HG03460 (cell line): Measurements from ENCODE around the gene STK11IP.

Source experiments
- ATAC-seq: cut with Tn5 transposase; IDR thresholded peaks from one replicate; pipeline ENCODE4 v1.9.1; 2021; ENCODE audit not compliant: unreplicated experiment

The STK11IP gene

GRCh38 chr2:219576505-219577388, 20.9 kb upstream of the STK11IP start:
- no peak for ATAC-seq

GRCh38 chr2:219578811-219579613, 18.6 kb upstream of the STK11IP start:
- ATAC-seq, result no peak

- ATAC-seq, result no peak
Measured at GRCh38 chr2:219581346-219581745, 16.3 kb upstream of the STK11IP start.

DNA sequence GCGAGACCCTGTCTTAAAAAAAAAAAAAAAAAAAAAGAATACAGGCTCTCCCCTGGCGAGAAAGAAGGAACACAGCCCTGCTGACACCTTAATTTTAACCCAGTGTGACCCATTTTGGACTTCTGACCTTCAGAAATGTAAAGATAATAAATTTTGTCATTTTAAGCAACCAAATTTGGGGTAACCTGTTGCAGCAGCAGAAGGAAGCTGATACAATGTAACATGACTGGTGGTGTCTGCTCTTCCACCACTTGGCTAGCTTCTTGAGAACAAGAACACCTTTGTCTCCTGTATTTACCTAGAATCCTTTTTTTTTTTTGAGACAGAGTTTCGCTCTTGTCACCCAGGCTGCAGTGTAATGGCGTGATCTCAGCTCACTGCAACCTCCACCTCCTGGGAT, 6.6 kb upstream of the STK11IP start:
- ATAC-seq, result no peak

DNA sequence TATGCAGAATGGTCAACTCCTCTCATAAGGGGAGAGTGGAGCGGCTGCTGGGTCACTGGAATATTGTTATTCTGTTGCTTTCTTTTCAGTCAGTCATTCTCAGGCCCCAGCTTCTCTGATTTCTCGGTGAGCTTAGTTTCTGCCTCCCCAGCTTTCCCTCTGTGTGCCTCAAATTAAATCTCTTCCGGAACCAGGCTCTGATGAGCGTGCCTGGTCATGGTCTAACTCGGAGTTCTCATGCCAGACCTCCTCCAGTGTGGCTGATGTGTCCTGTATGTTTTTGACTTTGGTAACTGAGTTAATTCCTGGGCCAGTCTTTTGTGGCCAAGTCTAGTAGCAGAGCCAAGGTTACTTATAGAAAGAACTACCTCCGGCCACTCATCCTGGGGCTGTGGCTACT, 4.9 kb upstream of the STK11IP start:
- no peak for ATAC-seq

GRCh38 chr2:219593154-219593553, 4.5 kb upstream of the STK11IP start:
- no peak for ATAC-seq

DNA sequence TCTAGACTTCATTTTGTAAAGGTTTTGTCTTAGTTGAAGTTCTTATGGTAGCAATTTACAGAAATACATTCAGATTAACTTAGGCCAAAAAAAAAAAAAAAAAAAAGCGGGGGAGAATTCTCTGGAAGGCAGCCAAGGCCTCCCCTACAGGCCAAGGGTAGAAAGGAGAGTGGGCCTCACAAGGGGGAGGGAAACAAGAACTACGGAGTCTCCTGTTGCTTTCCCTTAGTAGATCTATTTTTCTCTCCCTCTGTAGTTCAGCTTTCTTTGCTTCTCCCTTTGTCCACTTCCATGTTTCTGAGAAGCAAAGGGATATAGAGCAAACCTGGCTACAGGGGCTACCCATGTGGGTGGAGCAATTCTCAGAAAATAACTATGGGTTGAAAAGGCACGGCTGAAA, 2.4 kb upstream of the STK11IP start:
- no peak for ATAC-seq

DNA sequence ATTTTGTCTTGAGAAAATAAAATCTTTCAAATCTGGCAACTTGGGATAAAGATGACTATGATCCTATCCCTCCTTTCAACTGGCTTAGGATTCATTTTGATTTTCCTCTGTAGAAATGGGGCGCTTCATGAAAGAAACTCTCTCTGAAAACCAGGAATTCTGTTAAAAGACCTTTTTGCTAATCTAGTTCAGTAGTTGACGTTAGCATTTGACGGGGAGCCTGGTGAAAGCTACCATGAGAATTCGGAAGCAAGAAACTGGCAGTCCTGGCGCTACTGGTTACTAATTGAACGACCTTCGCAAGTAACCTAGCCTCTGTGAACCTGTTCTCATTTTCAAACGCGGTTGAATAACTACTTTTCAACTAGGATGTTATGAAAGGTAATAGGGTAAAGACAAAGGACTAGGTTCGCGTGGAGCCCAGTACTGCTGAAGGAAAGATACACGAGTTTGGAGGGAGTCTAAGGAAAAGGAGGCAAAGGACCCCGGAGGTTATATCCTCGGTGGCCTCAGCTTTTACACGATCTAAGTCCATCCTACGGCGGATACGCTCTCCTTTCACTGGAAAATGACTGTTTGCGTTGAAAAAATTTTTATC, 604 bp upstream of the STK11IP start:
- peak; percentile 1 for ATAC-seq

DNA sequence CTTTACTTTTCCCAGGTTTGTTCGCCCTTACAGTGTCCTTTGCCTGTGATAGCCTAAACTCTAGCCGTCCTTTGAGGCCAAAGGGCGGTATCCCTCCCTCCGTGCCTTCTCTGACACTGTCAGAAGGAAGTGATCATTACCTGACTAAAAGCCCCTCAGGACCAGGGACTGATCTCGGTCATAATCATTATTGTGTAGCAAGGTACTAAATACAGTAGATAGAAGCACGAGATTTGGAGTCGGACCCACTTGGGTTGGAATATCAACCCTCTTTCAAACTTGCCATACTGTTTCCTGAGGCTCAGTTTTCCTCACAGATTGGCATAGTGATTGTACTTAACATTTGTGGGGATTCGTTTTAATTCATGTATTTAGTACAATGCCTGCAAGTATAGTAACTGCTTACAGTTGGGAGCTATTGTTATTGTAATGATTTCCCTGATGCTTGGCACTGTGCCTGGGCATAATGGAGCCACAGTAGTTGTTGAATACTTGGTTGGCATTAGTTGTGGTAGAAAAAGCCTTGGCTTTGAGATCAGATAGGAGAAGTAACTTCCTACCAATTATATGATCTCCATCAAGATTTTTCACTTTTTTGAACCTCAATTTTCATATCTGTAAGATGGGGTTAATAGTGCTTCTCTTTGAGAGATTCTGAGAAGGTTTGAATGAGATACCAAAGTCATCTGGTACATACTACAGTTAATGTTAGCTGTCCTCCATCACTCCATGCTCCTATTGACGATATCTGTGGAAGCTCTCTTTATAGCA, 836 bp downstream of the STK11IP start:
- no peak for ATAC-seq

DNA sequence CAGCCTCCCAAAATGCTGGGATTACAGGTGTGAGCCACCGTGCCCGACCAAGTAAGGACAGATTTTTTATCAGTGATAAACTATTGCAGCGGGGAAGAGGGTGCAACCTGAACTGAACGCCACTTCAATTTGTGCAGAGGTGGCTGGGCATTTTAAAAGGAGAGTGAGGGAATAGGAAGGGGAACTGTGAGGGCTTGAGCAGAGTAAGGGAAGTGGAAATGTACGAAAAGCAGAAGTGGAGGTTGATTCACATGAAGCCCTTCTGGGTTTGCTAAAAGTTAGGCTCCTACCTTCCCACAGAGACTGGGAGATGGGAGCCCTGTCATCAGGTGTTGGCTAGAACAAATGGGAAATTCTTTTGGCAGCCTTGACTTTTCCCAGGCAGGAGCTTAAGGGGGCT, 6.1 kb downstream of the STK11IP start:
- ATAC-seq, result no peak

DNA sequence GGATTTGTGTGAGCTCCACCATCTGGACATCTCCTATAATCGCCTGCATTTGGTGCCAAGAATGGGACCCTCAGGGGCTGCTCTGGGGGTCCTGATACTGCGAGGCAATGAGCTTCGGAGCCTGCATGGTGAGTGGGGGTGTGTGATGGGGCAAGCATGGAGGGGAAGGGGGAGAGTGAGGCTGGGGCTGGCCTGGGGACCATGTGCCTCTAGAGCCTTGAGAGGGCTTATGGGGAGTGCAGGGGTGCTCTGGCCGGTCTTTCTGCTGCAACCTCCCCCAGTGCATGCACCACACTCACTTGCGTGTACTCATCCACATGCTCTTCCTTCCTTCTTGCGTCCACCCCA, 7.9 kb downstream of the STK11IP start:
- no peak for ATAC-seq

DNA sequence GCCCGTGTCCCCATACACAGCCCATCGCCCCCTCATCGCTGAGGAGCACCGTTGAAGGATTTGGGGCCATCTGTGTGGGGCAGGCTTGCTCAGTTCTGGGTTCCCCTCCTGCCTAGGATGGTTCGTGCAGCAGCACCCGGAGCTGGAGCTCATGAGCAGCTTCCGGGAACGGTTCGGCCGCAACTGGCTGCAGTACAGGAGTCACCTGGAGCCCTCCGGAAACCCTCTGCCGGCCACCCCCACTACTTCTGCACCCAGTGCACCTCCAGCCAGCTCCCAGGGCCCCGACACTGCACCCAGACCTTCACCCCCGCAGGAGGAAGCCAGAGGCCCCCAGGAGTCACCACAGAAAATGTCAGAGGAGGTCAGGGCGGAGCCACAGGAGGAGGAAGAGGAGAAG, 10.3 kb downstream of the STK11IP start:
- ATAC-seq, result no peak

DNA sequence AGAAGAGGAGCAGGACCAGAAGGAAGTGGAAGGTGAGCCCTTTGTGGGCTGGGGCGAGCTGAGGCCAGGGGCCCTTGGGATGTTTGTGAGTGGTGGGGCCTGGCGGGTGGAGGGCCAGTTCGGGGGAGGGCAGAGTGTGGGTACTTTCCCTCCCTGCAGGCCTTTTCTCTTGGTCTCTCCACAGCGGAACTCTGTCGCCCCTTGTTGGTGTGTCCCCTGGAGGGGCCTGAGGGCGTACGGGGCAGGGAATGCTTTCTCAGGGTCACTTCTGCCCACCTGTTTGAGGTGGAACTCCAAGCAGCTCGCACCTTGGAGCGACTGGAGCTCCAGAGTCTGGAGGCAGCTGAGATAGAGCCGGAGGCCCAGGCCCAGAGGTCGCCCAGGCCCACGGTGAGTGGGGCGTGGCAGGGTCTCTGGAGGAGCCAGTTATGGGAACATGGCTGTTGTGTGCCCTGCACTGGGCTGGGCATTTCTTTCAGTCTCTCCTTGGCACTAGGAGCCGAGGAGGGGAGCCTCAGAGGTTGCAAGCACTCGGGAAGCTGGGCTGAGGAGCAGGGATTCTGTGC, 10.8 kb downstream of the STK11IP start:
- no peak for ATAC-seq

DNA sequence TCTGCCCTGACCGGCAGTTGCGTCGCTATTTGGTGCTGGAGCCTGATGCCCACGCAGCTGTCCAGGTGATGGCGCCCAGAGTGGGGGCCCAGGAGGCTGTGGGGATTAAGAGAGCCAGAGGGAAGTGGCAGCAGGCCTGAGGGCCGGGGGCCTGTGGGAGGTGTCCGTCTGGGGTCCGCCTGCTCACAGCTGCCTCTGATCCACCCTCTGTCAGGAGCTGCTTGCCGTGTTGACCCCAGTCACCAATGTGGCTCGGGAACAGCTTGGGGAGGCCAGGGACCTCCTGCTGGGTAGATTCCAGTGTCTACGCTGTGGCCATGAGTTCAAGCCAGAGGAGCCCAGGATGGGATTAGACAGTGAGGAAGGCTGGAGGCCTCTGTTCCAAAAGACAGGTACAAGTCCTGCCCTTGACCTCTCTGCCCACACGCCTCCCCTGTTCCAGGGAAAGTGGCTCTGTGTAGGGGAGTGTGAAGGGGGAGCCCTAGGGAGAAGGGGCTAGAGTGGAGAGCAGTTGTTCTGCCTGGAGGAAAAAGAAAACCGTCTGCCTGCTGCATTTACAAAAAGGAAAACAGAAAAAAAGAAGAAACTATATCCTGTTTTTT, 11.6 kb downstream of the STK11IP start:
- ATAC-seq, result no peak

DNA sequence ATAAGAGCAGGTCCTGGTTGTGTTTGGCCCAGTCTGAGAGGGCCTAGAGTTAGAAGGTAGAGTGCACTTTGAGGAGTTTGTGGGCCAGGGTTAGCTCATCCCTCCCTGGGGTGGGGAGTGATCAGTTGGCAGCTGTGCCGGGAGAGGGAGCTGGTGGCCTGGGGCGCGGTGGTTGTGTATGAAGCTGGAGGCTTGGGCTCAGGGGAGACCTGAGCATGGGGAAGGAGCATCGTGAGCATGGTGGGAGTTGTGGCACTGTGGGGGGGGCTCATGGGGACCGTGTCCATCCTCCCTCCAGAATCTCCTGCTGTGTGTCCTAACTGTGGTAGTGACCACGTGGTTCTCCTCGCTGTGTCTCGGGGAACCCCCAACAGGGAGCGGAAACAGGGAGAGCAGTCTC, 13.6 kb downstream of the STK11IP start:
- no peak for ATAC-seq

- no peak for ATAC-seq
Measured at GRCh38 chr2:219611866-219612576, 14.4 kb downstream of the STK11IP start.

- ATAC-seq, result peak; percentile 65
Measured at GRCh38 chr2:219612577-219613286, 15.1 kb downstream of the STK11IP start.

- ATAC-seq, result no peak
Measured at GRCh38 chr2:219613461-219614070, 15.9 kb downstream of the STK11IP start.
